ENCODE results near the gene GHRHR.

GHRHR gene

DNA sequence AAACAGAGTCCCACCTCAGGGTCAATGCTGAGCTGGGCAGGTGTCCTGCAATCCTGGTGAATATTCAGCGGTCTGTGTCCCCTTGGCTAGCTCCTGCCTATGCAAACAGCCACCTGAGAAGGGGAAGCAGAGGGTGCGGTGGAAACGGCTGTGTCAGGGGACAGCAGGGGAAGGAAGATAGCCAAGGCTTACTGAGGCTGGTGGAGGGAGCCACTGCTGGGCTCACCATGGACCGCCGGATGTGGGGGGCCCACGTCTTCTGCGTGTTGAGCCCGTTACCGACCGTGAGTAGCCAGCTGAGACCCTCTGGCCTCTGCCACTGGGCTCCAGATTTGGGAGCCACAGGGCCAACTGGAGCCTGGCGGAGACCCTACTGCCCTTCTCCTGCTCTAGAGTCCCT, at the start of gene GHRHR:
GHRHR (plus strand) TSS at position 112 of the 400 bp plus-strand sequence; CDS start at position 228, 116 bp downstream.
- no peak for DNase-seq

- DNase-seq: no peak
Observed at GRCh38 chr7:30914596-30914995, 49.2 kb upstream of the GHRHR start.

- no peak for DNase-seq
Observed at GRCh38 chr7:30915005-30915601, 48.6 kb upstream of the GHRHR start.

GRCh38 chr7:30915751-30916150, 48.0 kb upstream of the GHRHR start:
- DNase-seq: no peak

GRCh38 chr7:30916255-30916654, 47.5 kb upstream of the GHRHR start:
- no peak for DNase-seq

DNA sequence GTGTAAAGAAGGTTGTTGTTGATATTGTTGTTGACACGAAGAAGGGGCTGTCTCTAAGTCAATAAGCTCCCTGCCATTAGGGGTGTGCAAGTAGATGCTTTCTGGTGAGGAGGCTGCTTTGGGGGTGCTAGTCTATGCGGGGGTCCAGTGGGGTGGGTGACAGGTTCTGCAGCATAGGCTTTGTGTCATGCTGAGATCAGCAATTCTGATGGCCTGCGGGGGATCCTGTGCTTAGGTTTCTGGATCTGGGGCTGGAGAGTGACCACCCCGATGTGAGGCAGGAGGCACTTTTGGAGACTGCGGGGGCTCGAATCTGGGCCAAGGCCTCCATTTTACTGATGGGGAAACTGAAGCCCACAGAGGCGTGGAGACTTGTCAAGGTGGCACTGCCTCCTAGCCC, 47.0 kb upstream of the GHRHR start:
- no peak for DNase-seq

DNA sequence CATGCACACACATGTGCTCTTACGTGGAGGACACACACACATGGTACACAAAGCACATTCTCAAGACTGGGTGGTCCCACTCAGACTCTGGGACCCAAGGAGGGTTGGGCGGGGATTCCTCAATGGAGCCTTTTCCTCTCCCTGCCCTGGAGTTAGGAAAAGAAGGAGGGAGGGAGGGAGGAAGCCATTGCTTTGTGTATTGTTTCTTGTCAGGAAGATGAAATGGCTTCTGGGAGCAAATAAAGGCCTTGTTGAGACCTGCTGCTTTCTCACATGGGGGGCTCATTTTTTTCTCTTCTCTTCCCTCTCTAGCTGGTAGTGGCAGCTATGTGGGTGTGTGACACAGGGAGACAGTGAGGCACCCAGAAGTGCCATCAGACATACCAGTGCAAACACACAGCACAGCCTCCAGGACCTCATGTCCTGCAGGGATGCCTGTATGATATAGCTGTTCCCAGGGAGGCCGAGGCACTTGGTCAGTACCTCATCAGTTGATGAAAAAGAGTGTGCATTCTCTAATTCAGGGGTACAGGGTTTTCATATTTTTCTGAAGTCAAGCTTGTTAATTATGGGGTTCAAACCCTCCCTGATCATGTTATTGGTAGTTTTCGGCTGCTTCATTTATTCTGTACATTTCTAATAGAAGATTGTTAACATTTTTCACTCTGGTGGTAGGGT, 46.4 kb upstream of the GHRHR start:
- no peak for DNase-seq

DNA sequence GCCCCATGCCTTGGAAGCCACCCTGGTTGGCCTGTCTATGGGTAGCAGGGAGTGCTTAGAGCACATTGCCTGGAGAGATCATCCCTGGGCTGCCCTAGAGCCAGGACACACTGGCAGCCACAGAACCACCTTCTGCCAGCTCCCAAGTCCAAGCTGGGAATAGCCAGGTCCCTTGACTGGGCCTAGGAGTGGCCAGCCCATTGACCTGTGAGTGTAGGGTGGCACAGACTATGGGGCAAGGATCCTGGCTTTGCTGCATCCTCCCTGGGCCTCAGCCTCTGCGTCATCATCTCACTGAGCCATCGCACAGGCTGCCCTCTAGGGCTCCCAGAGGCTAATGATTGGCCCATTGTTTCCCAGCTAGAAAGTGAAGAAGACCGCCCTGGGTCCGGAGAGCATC, 45.1 kb upstream of the GHRHR start:
- DNase-seq: no peak

DNA sequence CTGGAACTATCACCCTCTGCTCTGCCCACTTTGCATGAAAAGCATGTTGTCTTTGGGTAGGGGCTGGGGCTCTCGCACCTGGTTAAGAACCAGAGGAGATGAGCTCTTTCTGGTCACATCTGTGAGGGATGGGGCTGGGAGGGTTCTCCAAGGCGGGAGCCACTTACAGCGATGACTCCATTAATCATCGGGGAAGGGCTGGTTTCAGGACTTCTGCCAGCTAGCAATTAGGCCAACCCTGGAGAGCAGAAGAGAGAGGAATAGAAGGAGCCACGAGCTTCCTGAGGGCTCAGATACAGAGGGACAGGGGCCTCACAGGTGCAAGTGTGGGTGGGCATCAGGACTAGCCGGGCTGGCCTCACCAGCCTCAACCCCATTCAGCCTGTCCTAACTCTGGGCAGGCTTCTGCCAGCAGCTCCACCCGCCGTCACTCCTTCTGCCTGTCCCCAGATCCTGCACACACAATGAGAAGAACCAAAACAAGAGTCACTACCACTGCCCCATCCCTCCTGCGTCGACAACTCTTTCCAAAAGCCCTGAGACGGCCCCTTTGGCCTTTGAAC, 43.7 kb upstream of the GHRHR start:
- peak; percentile 1 for DNase-seq

- peak; percentile 1 for DNase-seq
Observed at GRCh38 chr7:30920584-30921539, 42.9 kb upstream of the GHRHR start.

DNA sequence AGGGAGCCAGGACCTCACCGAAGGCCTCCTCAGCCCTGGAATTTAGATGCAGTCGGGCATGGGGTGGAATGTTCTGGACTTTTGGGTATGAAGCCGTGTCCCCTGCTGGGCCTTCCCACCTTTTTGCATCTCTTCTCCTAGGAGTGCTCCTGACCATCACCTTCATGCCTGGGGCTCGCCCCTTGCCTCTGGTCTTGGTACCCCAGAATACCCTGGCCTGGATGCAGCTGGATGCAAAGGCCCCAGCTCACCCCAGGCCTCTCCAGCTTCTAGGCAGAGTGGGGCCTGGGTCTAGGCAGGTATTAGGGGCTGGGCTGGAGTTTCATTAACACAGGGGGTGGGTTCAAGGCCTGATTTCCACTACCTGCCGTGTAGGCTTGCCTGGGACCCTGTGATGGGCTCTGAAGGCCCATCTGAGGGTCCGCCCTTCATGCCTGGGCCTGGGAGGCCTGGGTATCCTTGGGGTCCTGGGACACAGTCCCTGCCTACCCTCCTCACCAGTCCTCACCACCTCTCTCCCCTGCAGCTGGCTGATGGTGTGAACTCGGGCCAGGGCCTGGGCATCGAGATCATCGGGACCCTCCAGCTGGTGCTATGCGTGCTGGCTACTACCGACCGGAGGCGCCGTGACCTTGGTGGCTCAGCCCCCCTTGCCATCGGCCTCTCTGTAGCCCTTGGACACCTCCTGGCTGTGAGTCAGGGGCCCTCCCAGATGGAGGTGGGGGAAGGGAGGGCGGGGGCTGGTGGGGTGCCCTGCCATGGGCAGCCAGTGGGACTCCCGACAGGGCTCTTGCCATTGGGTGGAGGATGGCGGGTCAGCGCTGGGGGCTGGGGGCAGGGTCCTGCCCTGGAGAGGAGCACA, 42.0 kb upstream of the GHRHR start:
- peak; percentile 0 for DNase-seq

GRCh38 chr7:30922596-30922995, 41.2 kb upstream of the GHRHR start:
- DNase-seq: no peak

GRCh38 chr7:30923009-30923773, 40.6 kb upstream of the GHRHR start:
- DNase-seq: no peak

GRCh38 chr7:30923774-30924413, 39.9 kb upstream of the GHRHR start:
- no peak for DNase-seq

GRCh38 chr7:30924624-30925023, 39.1 kb upstream of the GHRHR start:
- no peak for DNase-seq

DNA sequence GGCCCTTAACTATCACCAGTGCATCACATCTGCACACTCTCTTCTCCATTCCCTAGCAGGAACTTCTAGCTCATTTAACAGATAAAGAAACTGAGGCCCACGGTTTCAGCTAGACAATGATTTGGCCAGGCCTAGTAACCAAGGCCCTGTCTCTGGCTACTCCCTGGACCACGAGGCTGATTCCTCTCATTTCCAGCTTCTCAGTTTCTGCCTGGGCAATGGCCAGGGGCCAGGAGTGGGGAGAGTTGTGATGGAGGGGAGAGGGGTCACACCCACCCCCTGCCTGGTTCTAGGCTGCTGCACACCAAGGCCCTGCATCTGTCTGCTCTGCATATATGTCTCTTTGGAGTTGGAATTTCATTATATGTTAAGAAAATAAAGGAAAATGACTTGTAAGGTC, 38.6 kb upstream of the GHRHR start:
- DNase-seq: peak; percentile 1

DNA sequence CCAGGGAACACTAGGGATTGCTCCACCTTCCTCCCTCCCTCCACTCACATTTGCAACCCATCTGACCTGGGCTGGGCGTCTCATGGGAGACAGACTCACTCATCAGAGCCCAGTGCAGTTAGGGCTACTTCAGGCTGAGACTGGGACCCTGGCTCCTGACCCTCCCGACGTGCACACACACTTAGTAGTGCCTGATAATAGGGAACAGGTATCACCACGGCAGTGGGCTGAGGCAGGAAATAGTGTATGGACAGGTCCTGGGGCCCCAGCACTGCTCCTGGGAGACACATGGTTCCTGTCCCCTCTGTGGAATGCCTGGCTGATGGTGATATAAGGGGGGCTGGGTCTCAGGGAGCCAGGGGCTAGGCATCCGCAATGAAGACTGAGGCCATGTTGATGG, 37.8 kb upstream of the GHRHR start:
- peak; percentile 1 for DNase-seq

DNA sequence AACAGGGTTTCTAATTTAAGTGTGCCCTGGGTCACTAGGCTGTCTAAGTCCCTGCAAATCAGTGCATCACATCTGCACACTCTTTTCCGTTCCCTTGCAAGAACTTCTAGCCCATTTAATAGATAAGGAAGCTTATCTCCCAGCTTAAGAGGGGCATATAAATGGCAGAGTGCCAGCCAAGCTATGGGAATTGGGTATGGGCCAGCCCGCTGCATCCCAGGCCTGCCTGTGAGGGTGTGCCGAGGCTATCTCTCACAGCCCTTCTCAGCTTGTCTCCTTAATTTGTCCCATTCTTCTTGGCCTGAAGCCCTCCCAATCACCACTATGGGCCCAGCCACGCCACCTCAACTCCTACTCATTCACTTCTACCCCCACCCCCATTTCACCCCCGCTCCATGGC, 37.4 kb upstream of the GHRHR start:
- DNase-seq: no peak

DNA sequence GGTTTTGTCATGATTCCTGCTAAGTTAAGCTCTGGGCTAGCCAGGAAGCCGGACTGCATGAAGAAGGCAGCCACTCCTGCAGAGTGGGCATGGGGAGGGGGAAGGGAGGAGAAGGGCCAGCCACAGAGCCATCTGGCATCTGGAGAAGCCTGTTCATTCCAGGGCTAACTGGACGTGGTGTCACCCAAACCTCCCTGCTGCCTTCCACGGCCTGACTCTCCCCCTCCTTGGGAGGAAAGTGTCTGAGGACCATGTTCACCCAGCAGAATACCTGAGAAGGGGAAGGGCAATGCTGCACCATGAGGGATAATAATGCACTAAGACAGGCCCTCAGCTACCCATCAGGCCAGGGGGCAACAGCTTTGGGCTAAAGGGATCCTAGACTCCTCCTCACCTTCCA, 36.7 kb upstream of the GHRHR start:
- DNase-seq: no peak

- DNase-seq: no peak
Observed at GRCh38 chr7:30927559-30927958, 36.2 kb upstream of the GHRHR start.

GRCh38 chr7:30928254-30928872, 35.4 kb upstream of the GHRHR start:
- no peak for DNase-seq

Data from CD4-positive, alpha-beta T cell treated with Interleukin-17A for 4 hours (primary cell).